ENCODE results near the gene GNAT1. TPM values are rescaled to one million over a fixed set of nuclear protein-coding genes. Genes with fewer than 3 reads are reported as not detected.
"Not testable (repeated sequence)": the region's sequence is repeated elsewhere in the genome, so short reads cannot be mapped to it uniquely, and the experiment has no call there.

GNAT1 gene
- total RNA-seq, 3 donors from 2014 or later: not detected

DNA sequence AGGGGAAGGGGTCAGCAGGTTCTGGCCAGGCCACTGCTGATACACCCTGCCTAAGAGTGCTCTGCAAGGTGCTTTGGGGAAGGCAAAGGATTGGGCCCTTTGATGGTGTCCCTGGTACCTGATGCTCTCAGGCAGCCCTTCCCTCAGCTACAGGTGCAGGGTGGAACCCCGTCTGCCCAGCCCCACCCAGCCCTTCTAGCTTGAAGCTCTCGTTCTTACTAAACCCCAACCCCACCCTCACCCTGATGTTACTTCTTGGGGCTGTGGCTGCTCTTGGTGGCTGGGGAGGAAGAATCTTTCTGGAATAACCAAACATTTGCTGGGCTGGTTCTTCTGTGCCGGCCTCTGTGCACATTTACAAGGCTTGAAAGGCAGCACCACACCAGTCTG, 51.0 kb downstream of the GNAT1 start:
- DNase-seq (ENCODE audit: low spot score in 2 of 2): no peak
- Histone ChIP-seq H3K27ac (peak overlapping the region; percentile 78 to 93), H3K36me3 (no peaks in the 10 kb centered on the region), H3K4me3 (peak overlapping the region in 1 of 3 donors; percentile 43), H3K9me3 (no peaks in the 10 kb centered on the region), H3K27me3 (no peaks in the 10 kb centered on the region), H3K4me1 (peaks cover 37 to 57% of the 10 kb centered on the region in 2 donors)
- TF ChIP-seq POLR2AphosphoS5 (IDR thresholded peaks at IDR 0.05) (no peak), POLR2A (IDR thresholded peaks at IDR 0.05) (no peak)
- TF ChIP-seq, protein P1, sequence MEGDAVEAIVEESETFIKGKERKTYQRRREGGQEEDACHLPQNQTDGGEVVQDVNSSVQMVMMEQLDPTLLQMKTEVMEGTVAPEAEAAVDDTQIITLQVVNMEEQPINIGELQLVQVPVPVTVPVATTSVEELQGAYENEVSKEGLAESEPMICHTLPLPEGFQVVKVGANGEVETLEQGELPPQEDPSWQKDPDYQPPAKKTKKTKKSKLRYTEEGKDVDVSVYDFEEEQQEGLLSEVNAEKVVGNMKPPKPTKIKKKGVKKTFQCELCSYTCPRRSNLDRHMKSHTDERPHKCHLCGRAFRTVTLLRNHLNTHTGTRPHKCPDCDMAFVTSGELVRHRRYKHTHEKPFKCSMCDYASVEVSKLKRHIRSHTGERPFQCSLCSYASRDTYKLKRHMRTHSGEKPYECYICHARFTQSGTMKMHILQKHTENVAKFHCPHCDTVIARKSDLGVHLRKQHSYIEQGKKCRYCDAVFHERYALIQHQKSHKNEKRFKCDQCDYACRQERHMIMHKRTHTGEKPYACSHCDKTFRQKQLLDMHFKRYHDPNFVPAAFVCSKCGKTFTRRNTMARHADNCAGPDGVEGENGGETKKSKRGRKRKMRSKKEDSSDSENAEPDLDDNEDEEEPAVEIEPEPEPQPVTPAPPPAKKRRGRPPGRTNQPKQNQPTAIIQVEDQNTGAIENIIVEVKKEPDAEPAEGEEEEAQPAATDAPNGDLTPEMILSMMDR (IDR thresholded peaks at IDR 0.05): no peak
- intact Hi-C loops (cut with DNase I; ENCODE audit: low total_unique reads): no loop called here

DNA sequence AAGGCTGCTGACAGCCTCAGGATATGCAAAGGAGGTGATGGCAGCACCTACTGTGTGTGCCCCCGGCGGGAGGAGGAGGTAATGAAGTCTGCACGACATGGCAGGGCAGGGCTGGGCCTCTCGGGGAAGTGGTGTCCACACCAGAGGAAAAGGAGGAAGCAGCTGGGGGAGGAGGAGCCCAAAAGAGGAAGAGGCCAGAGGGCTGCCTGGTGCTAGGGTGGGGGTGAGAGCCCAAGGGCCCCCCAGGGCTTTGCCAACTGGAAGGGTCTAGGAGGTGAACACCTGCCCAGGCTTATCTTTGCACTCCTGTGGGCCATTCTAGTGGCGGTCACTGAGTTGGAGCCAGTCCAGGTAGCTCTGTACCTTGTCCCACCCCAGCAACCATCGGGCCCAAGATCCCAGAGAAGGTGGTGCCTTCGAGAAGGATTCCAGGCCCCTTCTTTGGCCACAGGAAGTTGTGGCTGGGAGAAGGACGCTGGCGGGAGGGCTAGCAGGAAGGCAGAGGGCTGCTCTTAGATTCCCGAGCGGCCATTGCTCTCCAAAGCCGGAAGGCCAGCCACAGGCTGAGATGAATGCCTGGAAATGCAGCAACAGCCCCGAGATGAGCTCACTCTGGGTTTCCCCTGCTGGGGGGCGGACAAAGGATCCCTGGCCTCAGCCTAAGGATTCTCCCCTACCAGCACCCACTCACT, 51.6 kb downstream of the GNAT1 start:
- TF ChIP-seq, protein P1 (IDR thresholded peaks at IDR 0.05): no peak
- TF ChIP-seq POLR2A (IDR thresholded peaks at IDR 0.05): no peak
- TF ChIP-seq POLR2AphosphoS5 (IDR thresholded peaks at IDR 0.05): no peak
- H3K4me1 ChIP-seq: peaks cover 40 to 58% of the 10 kb centered on the region in 2 donors
- intact Hi-C loops (cut with DNase I; ENCODE audit: low total_unique reads): no loop called here
- H3K27me3 ChIP-seq: no peaks in the 10 kb centered on the region
- H3K9me3 ChIP-seq: no peaks in the 10 kb centered on the region
- no peak for DNase-seq (ENCODE audit: low spot score in 2 of 2)
- no peaks in the 10 kb centered on the region for H3K36me3 ChIP-seq
- peak overlapping the region; percentile 78 to 93 for H3K27ac ChIP-seq
- peak overlapping the region in 2 of 3 donors; percentile 7 to 43 for H3K4me3 ChIP-seq

DNA sequence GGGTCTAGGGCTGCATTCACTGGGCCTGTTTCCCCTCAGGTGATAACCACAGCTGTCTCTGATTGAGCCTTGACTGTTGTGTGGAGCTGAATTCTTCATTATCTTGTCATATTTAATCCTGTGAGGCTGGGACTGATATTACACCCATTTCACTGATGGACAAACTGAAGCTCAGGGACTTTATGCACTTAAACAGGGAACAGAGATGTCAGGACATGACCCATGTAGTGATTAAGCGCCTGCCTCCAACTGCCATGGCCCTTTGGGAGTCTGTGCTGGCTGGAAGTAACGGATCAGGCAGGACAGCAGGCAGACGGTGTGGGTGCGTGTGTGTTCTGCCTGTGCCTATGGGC, 52.1 kb downstream of the GNAT1 start:
- no peak for DNase-seq (ENCODE audit: low spot score in 2 of 2)
- no peaks in the 10 kb centered on the region for H3K36me3 ChIP-seq
- peak overlapping the region; percentile 78 to 93 for H3K27ac ChIP-seq
- peak overlapping the region in 2 of 3 donors; percentile 7 to 43 for H3K4me3 ChIP-seq
- peaks cover 35 to 56% of the 10 kb centered on the region in 2 donors for H3K4me1 ChIP-seq
- no peak for TF ChIP-seq POLR2AphosphoS5 (IDR thresholded peaks at IDR 0.05)
- TF ChIP-seq POLR2A (IDR thresholded peaks at IDR 0.05): no peak
- TF ChIP-seq, protein P1 (IDR thresholded peaks at IDR 0.05): no peak
- H3K9me3 ChIP-seq: no peaks in the 10 kb centered on the region
- intact Hi-C loops (cut with DNase I; ENCODE audit: low total_unique reads): no loop called here
- H3K27me3 ChIP-seq: no peaks in the 10 kb centered on the region

DNA sequence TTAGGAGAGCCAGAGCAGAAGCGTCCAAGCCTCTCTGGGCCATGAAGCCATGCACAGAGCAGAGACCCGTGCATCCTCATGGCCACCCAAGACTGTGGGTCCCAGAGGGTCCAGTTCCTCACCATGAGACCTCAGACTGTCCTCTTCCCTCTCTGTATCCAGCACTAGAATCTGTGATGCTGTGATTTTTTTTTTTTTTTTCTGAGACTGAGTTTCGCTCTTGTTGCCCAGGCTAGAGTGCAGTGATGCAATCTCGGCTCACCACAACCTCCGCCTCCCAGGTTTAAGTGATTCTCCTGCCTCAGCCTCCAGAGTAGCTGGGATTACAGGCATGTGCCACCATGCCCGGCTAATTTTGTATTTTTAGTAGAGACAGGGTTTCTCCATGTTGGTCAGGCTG, 53.4 kb downstream of the GNAT1 start:
- Histone ChIP-seq H3K27ac (peak overlapping the region; percentile 92 to 98), H3K4me1 (peaks cover 31 to 43% of the 10 kb centered on the region in 2 donors)
- DNase-seq (ENCODE audit: low spot score in 2 of 2); intact Hi-C loops (cut with DNase I; ENCODE audit: low total_unique reads); H3K4me3 ChIP-seq; H3K27me3 ChIP-seq; H3K9me3 ChIP-seq; H3K36me3 ChIP-seq: not testable (repeated sequence)

DNA sequence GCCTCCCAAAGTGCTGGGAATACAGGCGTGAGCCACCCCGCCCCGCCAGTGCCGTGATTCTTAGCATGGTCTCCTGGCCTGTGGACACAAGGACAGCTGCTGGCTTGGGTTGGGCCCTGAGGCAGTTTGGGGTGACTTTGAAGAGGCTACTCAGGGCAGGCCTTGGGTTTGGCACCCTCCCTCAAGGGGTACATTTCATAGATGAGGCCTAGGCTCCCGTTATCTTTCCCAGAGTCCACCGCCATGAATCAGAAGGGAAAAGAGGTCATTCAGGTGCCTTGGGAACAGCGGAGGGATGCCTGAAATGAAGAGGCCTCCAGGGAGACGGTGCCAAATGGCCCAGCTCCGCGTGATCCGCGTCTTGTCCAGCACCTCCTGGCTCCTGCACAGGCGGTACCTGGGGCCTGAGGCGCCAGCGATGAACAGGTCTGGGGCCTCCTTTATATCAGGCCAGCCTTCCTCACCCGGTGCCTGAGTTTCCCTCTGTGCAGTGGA, 53.9 kb downstream of the GNAT1 start:
- Histone ChIP-seq H3K4me1 (peaks cover 34 to 38% of the 10 kb centered on the region in 2 donors), H3K4me3 (peak overlapping the region; percentile 33 to 79 (median 54)), H3K27me3 (no peaks in the 10 kb centered on the region), H3K9me3 (no peaks in the 10 kb centered on the region), H3K27ac (peak overlapping the region; percentile 92 to 98), H3K36me3 (no peaks in the 10 kb centered on the region)
- intact Hi-C loops (cut with DNase I; ENCODE audit: low total_unique reads): no loop called here
- TF ChIP-seq, protein P1 (IDR thresholded peaks at IDR 0.05): no peak
- no peak for TF ChIP-seq POLR2AphosphoS5 (IDR thresholded peaks at IDR 0.05)
- TF ChIP-seq POLR2A (IDR thresholded peaks at IDR 0.05): no peak
- DNase-seq (ENCODE audit: low spot score in 2 of 2): no peak

Data from breast epithelium (tissue), 4 donors.